Head of caudate nucleus (tissue), 42 donors: ENCODE data around the gene PATE2.

Experiments used
- DNase-seq, 42 donors: peaks; one replicate each; pipeline versions ENCODE4 v3.0.0 to v3.0.0-alpha.2; 2020 to 2021; ENCODE audit warnings: mixed read lengths in 7 of 42
- intact Hi-C: fragments of 100-400 bp; cut with DNase I; formaldehyde crosslinking; loops from one replicate; pipeline ENCODE4 v1.15.0; 2022

The PATE2 gene

GRCh38 chr11:125728969-125729368, 49.7 kb downstream of the PATE2 start:
- intact Hi-C loops: no loop called here
- no peak for DNase-seq
